A673 (cell line): Measurements from ENCODE around the gene PLXND1.

Experiments used
- EZH2 ChIP-seq: fragments of 200-600 bp; sonication (generic); IDR thresholded peaks from 2 replicates; pipeline ENCODE4 v1.6.1; 2017; ENCODE audit warnings: borderline replicate concordance, low read depth, mild to moderate bottlenecking, mixed read lengths, antibody characterized with exemption, low read length; ENCODE audit not compliant: poor library complexity, severe bottlenecking
- TF ChIP-seq, protein P1 (sequence below): fragments of 300-800, 200-600 bp; sonication (generic); conservative IDR thresholded peaks from 2 replicates; pipeline ENCODE4 v1.5.1; 2017; ENCODE audit warnings: low read depth, mild to moderate bottlenecking, antibody characterized with exemption, low read length, moderate library complexity, mixed read lengths

GRCh38 chr3:129534428-129535027 is 71.9 kb downstream of the PLXND1 start:
- TF ChIP-seq, protein P1, sequence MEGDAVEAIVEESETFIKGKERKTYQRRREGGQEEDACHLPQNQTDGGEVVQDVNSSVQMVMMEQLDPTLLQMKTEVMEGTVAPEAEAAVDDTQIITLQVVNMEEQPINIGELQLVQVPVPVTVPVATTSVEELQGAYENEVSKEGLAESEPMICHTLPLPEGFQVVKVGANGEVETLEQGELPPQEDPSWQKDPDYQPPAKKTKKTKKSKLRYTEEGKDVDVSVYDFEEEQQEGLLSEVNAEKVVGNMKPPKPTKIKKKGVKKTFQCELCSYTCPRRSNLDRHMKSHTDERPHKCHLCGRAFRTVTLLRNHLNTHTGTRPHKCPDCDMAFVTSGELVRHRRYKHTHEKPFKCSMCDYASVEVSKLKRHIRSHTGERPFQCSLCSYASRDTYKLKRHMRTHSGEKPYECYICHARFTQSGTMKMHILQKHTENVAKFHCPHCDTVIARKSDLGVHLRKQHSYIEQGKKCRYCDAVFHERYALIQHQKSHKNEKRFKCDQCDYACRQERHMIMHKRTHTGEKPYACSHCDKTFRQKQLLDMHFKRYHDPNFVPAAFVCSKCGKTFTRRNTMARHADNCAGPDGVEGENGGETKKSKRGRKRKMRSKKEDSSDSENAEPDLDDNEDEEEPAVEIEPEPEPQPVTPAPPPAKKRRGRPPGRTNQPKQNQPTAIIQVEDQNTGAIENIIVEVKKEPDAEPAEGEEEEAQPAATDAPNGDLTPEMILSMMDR = no peak
- no peak for TF ChIP-seq EZH2
